CD4-positive, alpha-beta T cell (primary cell): Measurements from ENCODE around the gene SAMSN1. TPM values are rescaled to one million over a fixed set of nuclear protein-coding genes. Genes with fewer than 3 reads are reported as not detected.
"Not testable (repeated sequence)": the region's sequence is repeated elsewhere in the genome, so short reads cannot be mapped to it uniquely, and the experiment has no call there.

Experiments
- ATAC-seq: fragments of 200-7000 bp; cut with Tn5 transposase; one replicate; pipeline ENCODE4 v1.10.0; 2022; ENCODE audit warnings: mild to moderate bottlenecking; ENCODE audit not compliant: poor library complexity
- CTCF ChIA-PET: fragments of 350-600 bp; sonication (Branson Sonifier 250); formaldehyde crosslinking; loops from one replicate; lab custom pipeline; 2021; ENCODE audit warnings: antibody characterized with exemption, inconsistent platforms; lab: Charles Lee
- POLR2A ChIA-PET: fragments of 350-600 bp; sonication (Branson Sonifier 250); formaldehyde crosslinking; loops from one replicate; lab custom pipeline; 2021; ENCODE audit warnings: antibody characterized with exemption, inconsistent platforms; lab: Charles Lee
- DNase-seq, 14 experiments: peaks; one replicate each; pipeline ENCODE4 v3.0.0-alpha.2; 2013 to 2020; ENCODE audit warnings: mixed read lengths in 2 of 14
- H3K27ac ChIP-seq, 2 donors: one replicate each; pipeline versions ENCODE4 v1.5.1 to v1.7.0; 2013; ENCODE audit warnings: low read length in 2 of 2, low read depth in 1 of 2, mild to moderate bottlenecking in 1 of 2
- H3K27me3 ChIP-seq, 2 experiments: 1 replicate in 1 of 2; 2 replicates in 1 of 2; pipeline versions ENCODE4 v1.6.1 to v1.7.0; 2013; ENCODE audit warnings: low read length in 2 of 2, control low read depth in 1 of 2, mild to moderate bottlenecking in 1 of 2, moderate library complexity in 1 of 2; ENCODE audit not compliant: insufficient read depth in 2 of 2, control insufficient read depth in 1 of 2
- H3K36me3 ChIP-seq: one replicate; pipeline ENCODE4 v1.6.1; 2013; ENCODE audit warnings: low read length, control low read depth; ENCODE audit not compliant: insufficient read depth
- H3K4me1 ChIP-seq: one replicate; pipeline ENCODE4 v1.6.1; 2013; ENCODE audit warnings: low read length, control low read depth; ENCODE audit not compliant: insufficient read depth
- H3K4me3 ChIP-seq: one replicate; pipeline ENCODE4 v1.5.1; 2013; ENCODE audit warnings: mild to moderate bottlenecking, low read length, moderate library complexity
- H3K9me3 ChIP-seq, 2 experiments: 1 replicate in 1 of 2; 2 replicates in 1 of 2; pipeline versions ENCODE4 v1.6.1 to v1.7.0; 2013; ENCODE audit warnings: low read length in 2 of 2, mild to moderate bottlenecking in 2 of 2, control low read depth in 1 of 2, moderate library complexity in 1 of 2; ENCODE audit not compliant: control insufficient read depth in 1 of 2, insufficient read depth in 1 of 2
- H3K27ac Mint-ChIP-seq: one replicate; pipeline ENCODE4 v1.8.0; 2020; ENCODE audit warnings: mixed read lengths
- H3K27me3 Mint-ChIP-seq: one replicate; pipeline ENCODE4 v1.8.0; 2021; ENCODE audit warnings: mixed read lengths
- H3K36me3 Mint-ChIP-seq: one replicate; pipeline ENCODE4 v1.8.0; 2021; ENCODE audit warnings: low read depth, mixed read lengths
- H3K4me1 Mint-ChIP-seq: one replicate; pipeline ENCODE4 v1.8.0; 2021; ENCODE audit warnings: low read depth, mixed read lengths
- H3K4me3 Mint-ChIP-seq: one replicate; pipeline ENCODE4 v1.8.0; 2020; ENCODE audit warnings: mild to moderate bottlenecking, mixed read lengths
- H3K9me3 Mint-ChIP-seq: one replicate; pipeline ENCODE4 v1.8.0; 2020; ENCODE audit warnings: mixed read lengths
- intact Hi-C, 2 experiments: fragments of 100-400 bp; cut with DNase I in 1 of 2; cut with micrococcal nuclease in 1 of 2; formaldehyde crosslinking; loops; one replicate each; pipeline versions ENCODE4 v1.15.1 to v1.9.0; 2023 to 2025; cut with DNase I, micrococcal nuclease
- total RNA-seq, 174 experiments: library from RNA in 2 of 174; stranded (reverse) in 2 of 174; gene quantifications; one replicate each; pipeline ENCODE4 v1.2.3 and lab custom pipeline; 2021 to 2026
- TF ChIP-seq, protein P1 (sequence below): fragments of 200-600 bp; IDR thresholded peaks from one replicate; pipeline ENCODE4 v1.8.0; 2022; ENCODE audit warnings: antibody characterized with exemption, mild to moderate bottlenecking

Gene SAMSN1
- total RNA-seq, 2 experiments from 2014 or later: 51.2 to 51.3 TPM

DNA sequence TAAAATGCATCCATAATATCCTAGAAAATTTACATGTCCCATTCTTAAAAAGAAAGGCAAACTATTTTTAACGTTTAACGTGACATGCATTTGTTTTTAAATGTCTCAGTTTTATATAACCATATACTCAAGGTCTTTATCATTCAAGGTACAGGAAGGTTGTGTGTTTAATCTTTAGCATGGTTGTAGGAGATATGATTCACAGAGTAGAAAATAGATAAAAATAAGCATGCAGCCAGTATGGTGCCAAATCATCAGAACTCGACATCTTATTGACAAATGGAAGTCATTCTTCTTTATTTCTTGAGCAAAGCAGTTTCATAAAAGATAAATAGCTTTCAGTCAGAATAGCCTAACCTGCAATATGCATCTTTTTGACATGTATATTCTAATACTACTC is 51.0 kb downstream of the SAMSN1 start:
- Mint-ChIP-seq H3K27ac (no peak overlapping the region), H3K4me1 (peaks cover 24% of the 10 kb centered on the region), H3K4me3 (no peak overlapping the region), H3K9me3 (no peaks in the 10 kb centered on the region), H3K27me3 (no peaks in the 10 kb centered on the region), H3K36me3 (peaks cover 92% of the 10 kb centered on the region)
- Histone ChIP-seq H3K27ac (no peak overlapping the region), H3K4me1 (no peaks in the 10 kb centered on the region), H3K9me3 (no peaks in the 10 kb centered on the region), H3K27me3 (no peaks in the 10 kb centered on the region), H3K4me3 (no peak overlapping the region), H3K36me3 (peaks cover 65% of the 10 kb centered on the region)
- ATAC-seq (no peak), DNase-seq (no peak)
- ChIA-PET POLR2A (interaction anchor here (0.6 kb wide), 1 partner anchor 9 kb away, joined by 8 read pairs; no protein-coding TSS in a partner anchor), CTCF (no interaction called here)
- TF ChIP-seq, protein P1, sequence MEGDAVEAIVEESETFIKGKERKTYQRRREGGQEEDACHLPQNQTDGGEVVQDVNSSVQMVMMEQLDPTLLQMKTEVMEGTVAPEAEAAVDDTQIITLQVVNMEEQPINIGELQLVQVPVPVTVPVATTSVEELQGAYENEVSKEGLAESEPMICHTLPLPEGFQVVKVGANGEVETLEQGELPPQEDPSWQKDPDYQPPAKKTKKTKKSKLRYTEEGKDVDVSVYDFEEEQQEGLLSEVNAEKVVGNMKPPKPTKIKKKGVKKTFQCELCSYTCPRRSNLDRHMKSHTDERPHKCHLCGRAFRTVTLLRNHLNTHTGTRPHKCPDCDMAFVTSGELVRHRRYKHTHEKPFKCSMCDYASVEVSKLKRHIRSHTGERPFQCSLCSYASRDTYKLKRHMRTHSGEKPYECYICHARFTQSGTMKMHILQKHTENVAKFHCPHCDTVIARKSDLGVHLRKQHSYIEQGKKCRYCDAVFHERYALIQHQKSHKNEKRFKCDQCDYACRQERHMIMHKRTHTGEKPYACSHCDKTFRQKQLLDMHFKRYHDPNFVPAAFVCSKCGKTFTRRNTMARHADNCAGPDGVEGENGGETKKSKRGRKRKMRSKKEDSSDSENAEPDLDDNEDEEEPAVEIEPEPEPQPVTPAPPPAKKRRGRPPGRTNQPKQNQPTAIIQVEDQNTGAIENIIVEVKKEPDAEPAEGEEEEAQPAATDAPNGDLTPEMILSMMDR: no peak
- intact Hi-C loops: no loop called here

DNA sequence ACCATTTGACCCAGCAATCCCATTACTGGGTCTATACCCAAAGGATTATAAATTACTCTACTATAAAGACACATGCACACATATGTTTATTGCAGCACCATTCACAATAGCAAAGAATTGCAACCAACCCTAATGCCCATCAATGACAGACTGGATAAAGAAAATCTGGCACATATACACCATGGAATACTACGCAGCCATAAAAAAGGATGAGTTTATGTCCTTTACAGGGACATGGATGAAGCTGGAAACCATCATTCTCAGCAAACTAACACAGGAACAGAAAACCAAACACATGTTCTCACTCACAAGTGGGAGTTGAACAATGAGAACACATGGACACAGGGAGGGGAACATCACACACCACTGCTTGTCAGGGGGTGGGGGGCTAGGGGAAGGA is 51.9 kb downstream of the SAMSN1 start:
- H3K36me3 Mint-ChIP-seq: peaks cover 84% of the 10 kb centered on the region
- H3K27ac ChIP-seq, POLR2A ChIA-PET, H3K4me1 ChIP-seq, H3K9me3 ChIP-seq, H3K27ac Mint-ChIP-seq, H3K4me3 Mint-ChIP-seq, ATAC-seq, H3K27me3 ChIP-seq, H3K27me3 Mint-ChIP-seq, intact Hi-C loops, DNase-seq, H3K4me3 ChIP-seq, H3K9me3 Mint-ChIP-seq: not testable (repeated sequence)
- H3K36me3 ChIP-seq: peaks cover 58% of the 10 kb centered on the region
- H3K4me1 Mint-ChIP-seq: peaks cover 24% of the 10 kb centered on the region
- CTCF ChIA-PET: interaction anchor here (1.8 kb wide), 1 partner anchor 29 kb away, joined by 3 read pairs; no protein-coding TSS in a partner anchor

DNA sequence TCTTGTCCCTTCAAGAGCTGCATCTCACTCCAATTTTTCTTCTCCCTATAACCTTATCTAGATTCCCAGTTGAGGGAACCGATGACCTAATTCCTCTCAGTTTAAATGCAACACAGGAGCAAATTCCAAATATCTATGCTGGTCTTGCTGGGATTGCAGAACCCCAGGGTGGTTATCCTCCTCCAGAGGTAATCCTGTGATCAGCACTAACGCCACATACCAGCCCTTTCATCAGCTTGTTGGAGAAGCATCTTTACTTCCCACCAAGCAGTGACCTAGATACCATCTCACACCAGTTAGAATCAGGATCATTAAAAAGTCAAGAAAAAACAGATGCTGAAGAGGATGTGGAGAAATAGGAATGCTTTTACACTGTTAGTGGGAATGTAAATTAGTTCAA is 52.4 kb downstream of the SAMSN1 start:
- no peak for DNase-seq
- ChIA-PET POLR2A (no interaction called here), CTCF (interaction anchor here (1.1 to 1.8 kb wide), 2 partner anchors 29 to 244 kb away, joined by 3 read pairs; no protein-coding TSS in a partner anchor)
- Mint-ChIP-seq H3K4me3 (no peak overlapping the region), H3K27me3 (no peaks in the 10 kb centered on the region), H3K4me1 (peaks cover 24% of the 10 kb centered on the region), H3K36me3 (peaks cover 82% of the 10 kb centered on the region), H3K27ac (no peak overlapping the region), H3K9me3 (no peaks in the 10 kb centered on the region)
- intact Hi-C loops: no loop called here
- Histone ChIP-seq H3K9me3 (no peaks in the 10 kb centered on the region), H3K27ac (no peak overlapping the region), H3K4me1 (no peaks in the 10 kb centered on the region), H3K4me3 (no peak overlapping the region), H3K27me3 (no peaks in the 10 kb centered on the region), H3K36me3 (peaks cover 54% of the 10 kb centered on the region)
- TF ChIP-seq, protein P1: no peak
- no peak for ATAC-seq

DNA sequence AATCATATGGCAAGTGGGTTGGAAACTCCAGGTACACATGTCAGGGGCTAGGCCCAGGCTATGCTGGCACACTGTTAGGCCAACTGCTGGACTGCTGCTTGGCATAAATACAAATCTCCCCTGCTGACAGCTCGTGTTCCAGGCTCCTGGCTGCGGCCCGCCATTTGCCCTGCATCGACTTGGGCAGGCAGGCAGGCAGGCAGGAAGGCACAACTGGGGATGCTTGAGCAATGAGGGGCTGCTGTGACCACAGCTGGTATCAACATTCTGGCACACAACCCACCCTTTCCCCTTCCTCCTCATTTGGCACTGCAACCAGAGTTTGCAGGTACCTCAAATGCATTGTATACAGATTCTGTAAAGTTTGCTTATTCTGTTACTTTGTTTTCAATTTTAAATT is 53.2 kb downstream of the SAMSN1 start:
- intact Hi-C loops: no loop called here
- Histone ChIP-seq H3K27ac (no peak overlapping the region), H3K4me1 (no peaks in the 10 kb centered on the region), H3K36me3 (peaks cover 49% of the 10 kb centered on the region), H3K9me3 (no peaks in the 10 kb centered on the region), H3K4me3 (no peak overlapping the region), H3K27me3 (no peaks in the 10 kb centered on the region)
- ChIA-PET CTCF (interaction anchor here (1.1 to 1.8 kb wide), 2 partner anchors 30 to 245 kb away, joined by 3 read pairs; no protein-coding TSS in a partner anchor), POLR2A (interaction anchor here (0.8 kb wide), 1 partner anchor 11 kb away, joined by 3 read pairs; no protein-coding TSS in a partner anchor)
- Mint-ChIP-seq H3K4me1 (peaks cover 25% of the 10 kb centered on the region), H3K27me3 (no peaks in the 10 kb centered on the region), H3K27ac (peak overlapping the region; percentile 30), H3K9me3 (no peaks in the 10 kb centered on the region), H3K4me3 (no peak overlapping the region), H3K36me3 (peaks cover 76% of the 10 kb centered on the region)
- DNase-seq (no peak), ATAC-seq (no peak)
- TF ChIP-seq, protein P1: no peak
